Uterus (tissue), 2 donors: Measurements from ENCODE around the gene UBIAD1.

Experiments
- CTCF ChIP-seq, 4 experiments: fragments of 200-600 bp in 2 of 4; fragments of 450-650 bp in 2 of 4; sonication (generic) in 2 of 4; IDR thresholded peaks; one replicate each; pipeline ENCODE4 v1.5.1; 2016 to 2019; ENCODE audit warnings: antibody characterized with exemption in 4 of 4, mild to moderate bottlenecking in 2 of 4, moderate library complexity in 1 of 4
- POLR2A ChIP-seq, 2 donors: fragments of 450-650 bp; IDR thresholded peaks; one replicate each; pipeline ENCODE4 v1.6.1; 2016; ENCODE audit warnings: antibody characterized with exemption in 2 of 2, mild to moderate bottlenecking in 1 of 2, moderate library complexity in 1 of 2

DNA sequence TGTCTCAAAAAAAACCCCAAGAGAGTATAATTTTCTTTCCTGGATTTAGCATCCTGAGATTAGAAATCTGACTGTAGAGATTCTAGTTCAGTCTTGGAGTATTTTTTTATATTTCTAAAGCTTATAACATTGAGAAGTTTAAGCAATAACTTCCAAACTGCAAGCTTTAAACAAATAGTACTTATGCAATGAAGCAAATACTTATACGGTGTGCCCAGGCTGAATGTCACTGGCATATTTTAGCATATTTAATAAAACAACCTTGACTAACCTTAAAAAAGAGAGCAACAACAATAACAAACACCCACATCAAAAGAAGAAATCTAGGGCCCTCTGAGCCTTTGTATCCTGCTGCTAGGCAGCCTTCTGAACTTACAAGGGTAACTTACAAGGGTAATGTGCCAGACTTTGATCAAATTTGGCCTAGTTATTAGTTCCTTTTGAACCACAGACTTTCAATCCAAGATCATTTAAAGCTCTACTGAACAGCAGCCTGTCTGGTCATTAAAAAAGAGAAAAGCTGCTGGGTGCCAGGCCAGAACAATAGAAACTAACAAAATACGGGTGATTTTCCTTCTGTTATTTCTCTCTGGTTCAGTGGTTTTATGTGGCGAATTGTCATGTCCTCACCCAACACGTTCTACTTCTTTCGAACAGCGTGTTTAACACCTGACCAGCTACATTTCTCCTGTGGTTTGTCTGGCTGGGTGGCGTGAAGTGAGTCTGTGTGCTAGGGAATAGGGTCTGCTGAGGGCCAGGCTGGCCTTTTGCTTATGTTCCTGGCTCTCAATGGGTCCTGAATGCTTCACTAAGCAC is 26.9 kb upstream of the UBIAD1 start:
- TF ChIP-seq CTCF (IDR thresholded peaks at IDR 0.05) (no peak), POLR2A (IDR thresholded peaks at IDR 0.05) (no peak)
